ENCODE results near the gene IGBP1. TPM values are rescaled to one million over a fixed set of nuclear protein-coding genes. Genes with fewer than 3 reads are reported as not detected.
"Not testable (repeated sequence)": the region's sequence is repeated elsewhere in the genome, so short reads cannot be mapped to it uniquely, and the experiment has no call there.

The IGBP1 gene
- polyA plus RNA-seq, 1 experiment = 68.3 TPM

DNA sequence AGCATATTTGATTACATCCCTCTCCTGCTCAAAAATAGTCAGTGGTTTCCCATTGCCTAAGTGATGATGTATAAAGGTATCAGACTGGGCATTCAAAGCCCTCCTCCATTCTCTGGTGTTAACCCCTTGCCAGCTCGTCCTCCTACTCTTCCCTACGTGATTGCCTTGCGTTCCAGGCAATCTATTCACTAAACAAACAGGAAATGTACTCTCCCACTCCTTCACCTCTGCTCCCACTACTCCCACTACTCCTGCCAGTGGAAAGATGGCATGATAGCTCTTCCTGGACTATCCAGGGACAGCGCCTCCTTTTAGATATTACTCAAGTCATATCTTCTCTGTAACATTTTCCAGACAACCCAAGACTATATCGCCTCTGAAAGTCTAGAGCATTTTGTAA is 49.8 kb downstream of the IGBP1 start:
- POLR2A ChIA-PET = no interaction called here

DNA sequence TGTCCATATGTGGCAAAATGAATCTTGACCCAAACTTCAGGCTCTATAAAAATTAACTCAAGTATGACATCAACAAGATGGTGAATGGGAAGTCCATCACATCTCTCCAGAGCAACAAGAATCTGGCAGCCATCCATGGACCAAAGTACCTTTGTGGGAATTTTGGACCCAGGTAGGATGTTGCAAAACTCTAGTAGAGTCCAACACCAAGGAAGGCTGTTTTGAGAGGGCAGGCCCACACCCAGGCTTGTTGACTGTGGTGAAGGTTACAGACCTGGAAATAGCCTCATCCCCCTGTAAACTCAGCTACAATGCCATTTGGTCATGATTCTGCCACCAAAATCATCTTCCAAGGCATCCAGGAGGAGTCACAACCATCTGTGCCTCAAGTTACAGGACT is 57.0 kb downstream of the IGBP1 start:
- CTCF ChIA-PET = no interaction called here
- no peaks in the 10 kb centered on the region for H3K36me3 ChIP-seq (ENCODE audit: control insufficient read depth, insufficient read depth, low read length)
- no peaks in the 10 kb centered on the region for H3K27me3 ChIP-seq (ENCODE audit: control insufficient read depth, insufficient read depth, low read length)
- no peak overlapping the region for H3K4me3 ChIP-seq (ENCODE audit: low read depth, low read length)
- TF ChIP-seq, protein P1, sequence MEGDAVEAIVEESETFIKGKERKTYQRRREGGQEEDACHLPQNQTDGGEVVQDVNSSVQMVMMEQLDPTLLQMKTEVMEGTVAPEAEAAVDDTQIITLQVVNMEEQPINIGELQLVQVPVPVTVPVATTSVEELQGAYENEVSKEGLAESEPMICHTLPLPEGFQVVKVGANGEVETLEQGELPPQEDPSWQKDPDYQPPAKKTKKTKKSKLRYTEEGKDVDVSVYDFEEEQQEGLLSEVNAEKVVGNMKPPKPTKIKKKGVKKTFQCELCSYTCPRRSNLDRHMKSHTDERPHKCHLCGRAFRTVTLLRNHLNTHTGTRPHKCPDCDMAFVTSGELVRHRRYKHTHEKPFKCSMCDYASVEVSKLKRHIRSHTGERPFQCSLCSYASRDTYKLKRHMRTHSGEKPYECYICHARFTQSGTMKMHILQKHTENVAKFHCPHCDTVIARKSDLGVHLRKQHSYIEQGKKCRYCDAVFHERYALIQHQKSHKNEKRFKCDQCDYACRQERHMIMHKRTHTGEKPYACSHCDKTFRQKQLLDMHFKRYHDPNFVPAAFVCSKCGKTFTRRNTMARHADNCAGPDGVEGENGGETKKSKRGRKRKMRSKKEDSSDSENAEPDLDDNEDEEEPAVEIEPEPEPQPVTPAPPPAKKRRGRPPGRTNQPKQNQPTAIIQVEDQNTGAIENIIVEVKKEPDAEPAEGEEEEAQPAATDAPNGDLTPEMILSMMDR (IDR thresholded peaks at IDR 0.05; ENCODE audit: insufficient read depth, low read depth, low read length) = no peak
- no peak for DNase-seq (ENCODE audit: low read depth)
- POLR2A ChIA-PET = interaction anchor here (0.6 kb wide), 1 partner anchor 1145 kb away, joined by 4 read pairs; no protein-coding TSS in a partner anchor

More for the DNA sequence above, 49.8 kb downstream of the IGBP1 start:
- H3K4me3 ChIP-seq (ENCODE audit: low read depth, low read length) = no peak overlapping the region
- H3K36me3 ChIP-seq (ENCODE audit: control insufficient read depth, insufficient read depth, low read length) = no peaks in the 10 kb centered on the region
- no peaks in the 10 kb centered on the region for H3K27me3 ChIP-seq (ENCODE audit: control insufficient read depth, insufficient read depth, low read length)
- TF ChIP-seq, protein P1 (IDR thresholded peaks at IDR 0.05; ENCODE audit: insufficient read depth, low read depth, low read length) = no peak
- no peak for DNase-seq (ENCODE audit: low read depth)
- CTCF ChIA-PET = no interaction called here

DNA sequence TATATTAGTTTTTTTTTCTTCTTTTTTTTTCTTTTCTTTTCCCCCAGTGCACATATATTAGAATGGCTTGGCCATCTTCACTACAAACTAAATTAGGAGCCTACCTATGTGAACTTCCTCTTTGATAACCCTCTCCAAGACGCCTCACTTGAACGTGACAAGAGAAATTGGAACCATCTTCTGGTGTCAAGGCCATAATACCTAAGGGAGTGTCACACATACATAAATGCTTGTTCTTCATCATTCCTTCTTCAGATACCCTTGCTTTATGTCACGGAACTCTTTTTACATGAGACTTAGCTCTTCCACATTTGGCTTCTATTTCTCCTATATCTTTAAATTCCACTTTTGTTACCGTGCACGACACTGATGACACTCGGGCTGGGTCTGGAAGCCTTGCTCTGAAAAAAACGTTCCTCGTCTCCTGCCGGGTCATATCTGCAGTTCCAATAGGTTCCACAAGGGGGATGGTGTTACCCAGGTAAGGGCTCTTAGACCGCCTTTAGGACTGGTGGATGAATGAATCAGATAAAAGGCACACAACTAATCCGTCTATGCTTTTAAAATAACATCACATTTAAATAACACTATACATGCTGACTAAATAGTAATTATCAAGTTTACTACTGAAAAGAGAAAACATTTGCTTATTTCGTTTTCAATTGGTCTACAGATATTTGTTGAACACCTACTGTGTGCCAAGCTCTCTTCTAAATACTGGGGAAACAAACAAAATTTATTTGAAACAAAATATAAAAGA is 63.9 kb downstream of the IGBP1 start:
- H3K27me3 ChIP-seq (ENCODE audit: control insufficient read depth, insufficient read depth, low read length) = no peaks in the 10 kb centered on the region
- TF ChIP-seq, protein P1 (IDR thresholded peaks at IDR 0.05; ENCODE audit: insufficient read depth, low read depth, low read length) = peak; percentile 58
- no peak overlapping the region for H3K4me3 ChIP-seq (ENCODE audit: low read depth, low read length)
- no peaks in the 10 kb centered on the region for H3K36me3 ChIP-seq (ENCODE audit: control insufficient read depth, insufficient read depth, low read length)
- CTCF ChIA-PET = interaction anchor here (0.6 to 2.1 kb wide), 5 partner anchors 11 to 280 kb away, joined by 3 to 6 read pairs (median 3); no protein-coding TSS in a partner anchor
- POLR2A ChIA-PET = no interaction called here
- DNase-seq (ENCODE audit: low read depth) = no peak

DNA sequence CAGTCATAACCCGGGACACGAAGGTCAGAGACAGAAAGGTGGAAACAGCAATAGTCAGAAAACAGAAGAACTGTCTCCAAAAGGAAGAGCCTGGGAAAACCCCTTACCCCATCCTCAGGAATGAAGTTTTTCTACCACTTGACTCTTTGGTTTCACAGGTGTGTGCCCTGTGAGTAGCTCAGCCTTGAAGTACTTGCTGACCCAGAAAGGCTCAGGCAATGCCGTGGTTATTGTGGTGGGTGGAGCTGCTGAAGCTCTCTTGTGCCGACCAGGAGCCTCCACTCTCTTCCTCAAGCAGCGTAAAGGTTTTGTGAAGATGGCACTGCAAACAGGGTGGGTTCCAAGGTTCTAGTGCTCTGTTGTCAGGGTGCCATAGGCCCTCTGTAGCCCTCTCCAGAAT is 68.5 kb downstream of the IGBP1 start:
- ChIA-PET POLR2A (no interaction called here), CTCF (no interaction called here)
- TF ChIP-seq, protein P1 (IDR thresholded peaks at IDR 0.05; ENCODE audit: insufficient read depth, low read depth, low read length) = no peak
- Histone ChIP-seq H3K36me3 (ENCODE audit: control insufficient read depth, insufficient read depth, low read length) (no peaks in the 10 kb centered on the region), H3K27me3 (ENCODE audit: control insufficient read depth, insufficient read depth, low read length) (no peaks in the 10 kb centered on the region), H3K4me3 (ENCODE audit: low read depth, low read length) (no peak overlapping the region)
- no peak for DNase-seq (ENCODE audit: low read depth)

DNA sequence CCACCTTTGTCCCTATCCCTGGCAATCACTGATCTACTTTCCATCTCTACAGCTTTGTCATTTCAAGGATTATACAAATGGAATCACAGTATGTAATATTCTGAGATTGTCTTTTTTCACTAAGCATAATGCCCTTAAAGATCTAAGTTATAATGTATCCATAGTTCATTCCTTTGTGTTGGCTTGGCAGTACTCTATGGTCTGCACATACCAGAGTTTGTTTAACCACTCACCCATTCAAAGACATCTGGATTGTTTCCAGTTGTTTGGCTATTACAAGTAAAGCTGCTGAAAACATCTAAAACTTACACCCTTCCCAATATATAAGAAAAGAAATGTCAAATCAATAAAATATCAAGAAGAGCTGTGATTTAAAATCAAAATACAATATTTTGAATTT is 75.2 kb downstream of the IGBP1 start:
- TF ChIP-seq, protein P1 (IDR thresholded peaks at IDR 0.05; ENCODE audit: insufficient read depth, low read depth, low read length) = no peak
- POLR2A ChIA-PET = no interaction called here
- Histone ChIP-seq H3K27me3 (ENCODE audit: control insufficient read depth, insufficient read depth, low read length) (no peaks in the 10 kb centered on the region), H3K4me3 (ENCODE audit: low read depth, low read length) (no peak overlapping the region), H3K36me3 (ENCODE audit: control insufficient read depth, insufficient read depth, low read length) (no peaks in the 10 kb centered on the region)
- CTCF ChIA-PET = no interaction called here
- DNase-seq (ENCODE audit: low read depth) = no peak

DNA sequence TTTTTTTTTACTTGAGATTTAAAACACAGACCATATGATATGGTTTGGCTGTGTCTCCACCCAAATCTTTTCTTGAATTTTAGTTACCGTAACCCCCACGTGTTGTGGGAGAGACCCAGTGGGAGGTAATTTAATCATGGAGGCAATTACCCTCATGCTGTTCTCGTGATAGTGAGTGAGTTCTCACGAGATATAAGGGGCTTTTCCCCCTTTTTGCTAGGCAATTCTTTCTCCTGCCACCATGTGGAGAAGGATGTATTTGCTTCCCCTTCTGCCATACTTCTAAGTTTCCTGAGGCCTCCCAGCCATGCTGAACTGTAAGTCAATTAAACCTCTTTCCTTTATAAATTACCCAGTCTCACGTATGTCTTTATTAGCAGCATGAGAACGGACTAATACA is 76.3 kb downstream of the IGBP1 start:
- H3K36me3 ChIP-seq (ENCODE audit: control insufficient read depth, insufficient read depth, low read length); H3K4me3 ChIP-seq (ENCODE audit: low read depth, low read length); POLR2A ChIA-PET; DNase-seq (ENCODE audit: low read depth); H3K27me3 ChIP-seq (ENCODE audit: control insufficient read depth, insufficient read depth, low read length); CTCF ChIA-PET: not testable (repeated sequence)

All from BJ (cell line).